GM18505 (cell line): ENCODE measurements around the gene PLOD3.

Experiments
- ATAC-seq: cut with Tn5 transposase; IDR thresholded peaks from one replicate; pipeline ENCODE4 v1.9.1; 2021; ENCODE audit not compliant: unreplicated experiment
- POLR2A ChIP-seq: IDR thresholded peaks from 4 replicates; pipeline ENCODE4 v1.6.1; 2011; ENCODE audit warnings: borderline replicate concordance; ENCODE audit not compliant: insufficient read depth, insufficient read length; ENCODE audit errors: extremely low read depth

Gene PLOD3

GRCh38 chr7:101174322-101174854 is 43.0 kb downstream of the PLOD3 start:
- TF ChIP-seq POLR2A = no peak
- ATAC-seq = no peak

- no peak for ATAC-seq
- TF ChIP-seq POLR2A = no peak
Measured at GRCh38 chr7:101173752-101174244, 43.6 kb downstream of the PLOD3 start.

GRCh38 chr7:101172854-101173751 is 44.3 kb downstream of the PLOD3 start:
- ATAC-seq = no peak
- no peak for TF ChIP-seq POLR2A

GRCh38 chr7:101172005-101172853 is 45.2 kb downstream of the PLOD3 start:
- no peak for ATAC-seq
- no peak for TF ChIP-seq POLR2A

GRCh38 chr7:101171442-101171837 is 45.9 kb downstream of the PLOD3 start:
- TF ChIP-seq POLR2A = no peak
- ATAC-seq = no peak

- no peak for TF ChIP-seq POLR2A
- no peak for ATAC-seq
Measured at GRCh38 chr7:101170617-101171441, 46.6 kb downstream of the PLOD3 start.

GRCh38 chr7:101169838-101170551 is 47.4 kb downstream of the PLOD3 start:
- TF ChIP-seq POLR2A = no peak
- no peak for ATAC-seq

GRCh38 chr7:101169110-101169837 is 48.1 kb downstream of the PLOD3 start:
- no peak for ATAC-seq

GRCh38 chr7:101168412-101169049 is 48.9 kb downstream of the PLOD3 start:
- no peak for TF ChIP-seq POLR2A
- no peak for ATAC-seq

More at GRCh38 chr7:101169110-101169837, 48.1 kb downstream of the PLOD3 start:
- TF ChIP-seq POLR2A = no peak

GRCh38 chr7:101167645-101168411 is 49.6 kb downstream of the PLOD3 start:
- no peak for TF ChIP-seq POLR2A
- ATAC-seq = no peak
